Glutamatergic neuron (in vitro differentiated cells): ENCODE data around the gene KRTAP5-6. TPM values are rescaled to one million over a fixed set of nuclear protein-coding genes. Genes with fewer than 3 reads are reported as not detected.

Experiments used
- DNase-seq: peaks from one replicate; pipeline ENCODE4 v3.0.0; 2022
- H3K27ac Mint-ChIP-seq: one replicate; pipeline ENCODE4 v1.8.0; 2020; ENCODE audit warnings: mild to moderate bottlenecking, mixed read lengths, inconsistent platforms; ENCODE audit not compliant: unreplicated experiment
- H3K27me3 Mint-ChIP-seq: one replicate; pipeline ENCODE4 v1.8.0; 2020; ENCODE audit warnings: mild to moderate bottlenecking, moderate library complexity, mixed read lengths, inconsistent platforms; ENCODE audit not compliant: unreplicated experiment
- H3K36me3 Mint-ChIP-seq: one replicate; pipeline ENCODE4 v1.8.0; 2020; ENCODE audit warnings: mild to moderate bottlenecking, mixed read lengths, inconsistent platforms; ENCODE audit not compliant: unreplicated experiment
- H3K4me1 Mint-ChIP-seq: one replicate; pipeline ENCODE4 v1.8.0; 2020; ENCODE audit warnings: mild to moderate bottlenecking, low read depth, mixed read lengths, inconsistent platforms; ENCODE audit not compliant: unreplicated experiment
- H3K4me3 Mint-ChIP-seq: one replicate; pipeline ENCODE4 v1.8.0; 2020; ENCODE audit warnings: mild to moderate bottlenecking, mixed read lengths, inconsistent platforms; ENCODE audit not compliant: unreplicated experiment
- H3K9me3 Mint-ChIP-seq: one replicate; pipeline ENCODE4 v1.8.0; 2020; ENCODE audit warnings: mild to moderate bottlenecking, moderate library complexity, mixed read lengths, inconsistent platforms; ENCODE audit not compliant: unreplicated experiment
- CTCF ChIP-seq: fragments of 200-600 bp; sonication (generic); IDR thresholded peaks from one replicate; pipeline ENCODE4 v1.5.0; 2021; ENCODE audit not compliant: partially characterized antibody, unreplicated experiment
- total RNA-seq: library from RNA; stranded (reverse); fragmentation: NEBNext Ultra II Directional; extraction: Animal tissue kit (Norgen Biotek cat#: 25700); gene quantifications from one replicate; pipeline ENCODE4 v1.2.1, GENCODE V29; 2021; ENCODE audit not compliant: unreplicated experiment

KRTAP5-6 gene
- total RNA-seq, 1 donor from 2014 or later = not detected

DNA sequence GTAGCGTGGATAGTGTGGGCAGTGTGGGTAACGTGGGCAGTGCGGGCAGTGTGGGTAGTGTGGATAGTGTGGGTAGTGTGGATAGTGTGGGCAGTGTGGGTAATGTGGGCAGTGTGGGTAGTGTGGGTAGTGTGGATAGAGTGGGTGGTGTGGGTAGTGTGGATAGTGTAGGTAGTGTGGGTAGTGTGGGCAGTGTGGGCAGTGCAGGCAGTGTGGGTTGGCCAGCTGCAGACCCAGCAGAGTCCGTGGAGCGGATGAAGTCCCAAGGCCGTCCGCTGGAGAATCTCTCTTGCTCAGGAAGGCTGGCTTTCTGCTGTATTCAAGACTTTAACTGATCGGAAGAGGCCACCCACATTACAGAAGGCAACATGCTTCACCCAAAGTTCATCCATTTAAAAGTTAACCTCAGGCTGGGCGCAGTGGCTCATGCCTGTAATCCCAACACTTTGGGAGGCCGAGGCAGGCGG is 26.1 kb upstream of the KRTAP5-6 start:
- H3K9me3 Mint-ChIP-seq = peaks cover 2% of the 10 kb centered on the region
- H3K36me3 Mint-ChIP-seq = no peaks in the 10 kb centered on the region
- H3K4me1 Mint-ChIP-seq = peaks cover 10% of the 10 kb centered on the region
- no peak overlapping the region for H3K27ac Mint-ChIP-seq
- H3K4me3 Mint-ChIP-seq = no peak overlapping the region
- TF ChIP-seq CTCF = no peak
- no peak for DNase-seq
- no peaks in the 10 kb centered on the region for H3K27me3 Mint-ChIP-seq

GRCh38 chr11:1671658-1672057 is 25.3 kb upstream of the KRTAP5-6 start:
- Mint-ChIP-seq H3K36me3 (no peaks in the 10 kb centered on the region), H3K4me1 (peaks cover 13% of the 10 kb centered on the region), H3K4me3 (no peak overlapping the region), H3K27ac (no peak overlapping the region), H3K9me3 (peaks cover 2% of the 10 kb centered on the region), H3K27me3 (no peaks in the 10 kb centered on the region)
- TF ChIP-seq CTCF = no peak
- no peak for DNase-seq

GRCh38 chr11:1672613-1673350 is 24.2 kb upstream of the KRTAP5-6 start:
- Mint-ChIP-seq H3K36me3 (no peaks in the 10 kb centered on the region), H3K9me3 (peaks cover 2% of the 10 kb centered on the region), H3K27ac (no peak overlapping the region), H3K27me3 (no peaks in the 10 kb centered on the region), H3K4me1 (peaks cover 13% of the 10 kb centered on the region), H3K4me3 (no peak overlapping the region)
- no peak for DNase-seq
- TF ChIP-seq CTCF = no peak

- no peak overlapping the region for H3K4me3 Mint-ChIP-seq
- H3K9me3 Mint-ChIP-seq = peaks cover 2% of the 10 kb centered on the region
- H3K27me3 Mint-ChIP-seq = no peaks in the 10 kb centered on the region
- no peaks in the 10 kb centered on the region for H3K36me3 Mint-ChIP-seq
- peaks cover 13% of the 10 kb centered on the region for H3K4me1 Mint-ChIP-seq
- TF ChIP-seq CTCF = no peak
- DNase-seq = no peak
- no peak overlapping the region for H3K27ac Mint-ChIP-seq
Observed at GRCh38 chr11:1673446-1674172, 23.4 kb upstream of the KRTAP5-6 start.
